ENCODE data around the gene CD151. TPM values are rescaled to one million over a fixed set of nuclear protein-coding genes. Genes with fewer than 3 reads are reported as not detected.
A peak's percentile ranks its signal among the peaks of the same experiment; 100 is the strongest.

The CD151 gene
- total and polyA plus RNA-seq, 2 donors, result 19.5 to 82.3 TPM

GRCh38 chr11:830295-831117, 2.2 kb upstream of the CD151 start:
- Histone ChIP-seq H3K27me3 (ENCODE audit: control insufficient read depth in 2 of 2, insufficient read depth in 1 of 2, low read length in 1 of 2) (peaks cover 85 to 97% of the 10 kb centered on the region in 2 donors), H3K4me1 (ENCODE audit: control insufficient read depth in 2 of 2, insufficient read depth in 2 of 2, low read length in 2 of 2) (peaks cover 16 to 75% of the 10 kb centered on the region in 2 donors), H3K27ac (ENCODE audit: low read depth in 1 of 2, low read length in 1 of 2) (no peak overlapping the region), H3K4me3 (ENCODE audit: low read length in 2 of 2) (peak overlapping the region in 1 of 2 donors; percentile 33), H3K9me3 (ENCODE audit: control insufficient read depth in 2 of 2, insufficient read depth in 1 of 2, low read length in 1 of 2) (peaks cover 6 to 35% of the 10 kb centered on the region in 2 donors), H3K36me3 (ENCODE audit: control insufficient read depth in 2 of 2, insufficient read depth in 2 of 2, low read length in 1 of 2) (peaks cover 0 to under 1% of the 10 kb centered on the region in 2 donors)
- peak in 4 of 9 donors; percentile 64 to 83 (median 72) for DNase-seq (ENCODE audit: low read depth in 6 of 9, low spot score in 9 of 9)
- WGBS, result 3% methylated on average over 78 of the region's 78 CpGs

- H3K9me3 ChIP-seq (ENCODE audit: control insufficient read depth in 2 of 2, insufficient read depth in 1 of 2, low read length in 1 of 2), result peaks cover 6 to 35% of the 10 kb centered on the region in 2 donors
These were observed 1.5 kb upstream of the CD151 start for GRCh38 chr11:831118-831864.

GRCh38 chr11:831961-832528, 707 bp upstream of the CD151 start:
- WGBS, result 84% methylated on average over 23 of the region's 23 CpGs
- DNase-seq (ENCODE audit: low read depth in 6 of 9, low spot score in 9 of 9), result no peak
- Histone ChIP-seq H3K27ac (ENCODE audit: low read depth in 1 of 2, low read length in 1 of 2) (no peak overlapping the region), H3K4me1 (ENCODE audit: control insufficient read depth in 2 of 2, insufficient read depth in 2 of 2, low read length in 2 of 2) (peaks cover 14 to 60% of the 10 kb centered on the region in 2 donors), H3K4me3 (ENCODE audit: low read length in 2 of 2) (no peak overlapping the region), H3K36me3 (ENCODE audit: control insufficient read depth in 2 of 2, insufficient read depth in 2 of 2, low read length in 1 of 2) (no peaks in the 10 kb centered on the region), H3K27me3 (ENCODE audit: control insufficient read depth in 2 of 2, insufficient read depth in 1 of 2, low read length in 1 of 2) (peaks cover 75 to 88% of the 10 kb centered on the region in 2 donors), H3K9me3 (ENCODE audit: control insufficient read depth in 2 of 2, insufficient read depth in 1 of 2, low read length in 1 of 2) (peaks cover 6 to 35% of the 10 kb centered on the region in 2 donors)

More at GRCh38 chr11:831118-831864, 1.5 kb upstream of the CD151 start:
- H3K27me3 ChIP-seq (ENCODE audit: control insufficient read depth in 2 of 2, insufficient read depth in 1 of 2, low read length in 1 of 2), result peaks cover 80 to 95% of the 10 kb centered on the region in 2 donors
- DNase-seq (ENCODE audit: low read depth in 6 of 9, low spot score in 9 of 9), result no peak
- no peak overlapping the region for H3K27ac ChIP-seq (ENCODE audit: low read depth in 1 of 2, low read length in 1 of 2)
- no peaks in the 10 kb centered on the region for H3K36me3 ChIP-seq (ENCODE audit: control insufficient read depth in 2 of 2, insufficient read depth in 2 of 2, low read length in 1 of 2)
- peaks cover 16 to 67% of the 10 kb centered on the region in 2 donors for H3K4me1 ChIP-seq (ENCODE audit: control insufficient read depth in 2 of 2, insufficient read depth in 2 of 2, low read length in 2 of 2)
- H3K4me3 ChIP-seq (ENCODE audit: low read length in 2 of 2), result peak overlapping the region in 1 of 2 donors; percentile 20
- 72% methylated on average over 31 of the region's 31 CpGs for WGBS

GRCh38 chr11:833114-833791, 501 bp downstream of the CD151 start:
- Histone ChIP-seq H3K4me1 (ENCODE audit: control insufficient read depth in 2 of 2, insufficient read depth in 2 of 2, low read length in 2 of 2) (peaks cover 12 to 50% of the 10 kb centered on the region in 2 donors), H3K27me3 (ENCODE audit: control insufficient read depth in 2 of 2, insufficient read depth in 1 of 2, low read length in 1 of 2) (peaks cover 63 to 76% of the 10 kb centered on the region in 2 donors), H3K36me3 (ENCODE audit: control insufficient read depth in 2 of 2, insufficient read depth in 2 of 2, low read length in 1 of 2) (peaks cover 2 to 10% of the 10 kb centered on the region in 2 donors), H3K4me3 (ENCODE audit: low read length in 2 of 2) (peak overlapping the region; percentile 16 to 52), H3K9me3 (ENCODE audit: control insufficient read depth in 2 of 2, insufficient read depth in 1 of 2, low read length in 1 of 2) (peaks cover 6 to 35% of the 10 kb centered on the region in 2 donors), H3K27ac (ENCODE audit: low read depth in 1 of 2, low read length in 1 of 2) (no peak overlapping the region)
- DNase-seq (ENCODE audit: low read depth in 6 of 9, low spot score in 9 of 9), result no peak
- WGBS, result 4% methylated on average over 52 of the region's 55 CpGs

- Histone ChIP-seq H3K27ac (ENCODE audit: low read depth in 1 of 2, low read length in 1 of 2) (no peak overlapping the region), H3K27me3 (ENCODE audit: control insufficient read depth in 2 of 2, insufficient read depth in 1 of 2, low read length in 1 of 2) (peaks cover 57 to 70% of the 10 kb centered on the region in 2 donors), H3K36me3 (ENCODE audit: control insufficient read depth in 2 of 2, insufficient read depth in 2 of 2, low read length in 1 of 2) (peaks cover 7 to 16% of the 10 kb centered on the region in 2 donors), H3K4me3 (ENCODE audit: low read length in 2 of 2) (peak overlapping the region in 1 of 2 donors; percentile 52), H3K9me3 (ENCODE audit: control insufficient read depth in 2 of 2, insufficient read depth in 1 of 2, low read length in 1 of 2) (peaks cover 6 to 33% of the 10 kb centered on the region in 2 donors), H3K4me1 (ENCODE audit: control insufficient read depth in 2 of 2, insufficient read depth in 2 of 2, low read length in 2 of 2) (peaks cover 12 to 44% of the 10 kb centered on the region in 2 donors)
- DNase-seq (ENCODE audit: low read depth in 6 of 9, low spot score in 9 of 9), result no peak
- 83% methylated on average over 9 of the region's 9 CpGs for WGBS
These were observed 1.1 kb downstream of the CD151 start for GRCh38 chr11:833849-834311.

GRCh38 chr11:834371-835316, 1.9 kb downstream of the CD151 start:
- WGBS, result 45% methylated on average over 31 of the region's 31 CpGs
- H3K27me3 ChIP-seq (ENCODE audit: control insufficient read depth in 2 of 2, insufficient read depth in 1 of 2, low read length in 1 of 2), result peaks cover 50 to 62% of the 10 kb centered on the region in 2 donors
- peaks cover 12 to 36% of the 10 kb centered on the region in 2 donors for H3K4me1 ChIP-seq (ENCODE audit: control insufficient read depth in 2 of 2, insufficient read depth in 2 of 2, low read length in 2 of 2)
- no peak overlapping the region for H3K4me3 ChIP-seq (ENCODE audit: low read length in 2 of 2)
- peaks cover 6 to 25% of the 10 kb centered on the region in 2 donors for H3K9me3 ChIP-seq (ENCODE audit: control insufficient read depth in 2 of 2, insufficient read depth in 1 of 2, low read length in 1 of 2)
- H3K27ac ChIP-seq (ENCODE audit: low read depth in 1 of 2, low read length in 1 of 2), result no peak overlapping the region
- peaks cover 15 to 24% of the 10 kb centered on the region in 2 donors for H3K36me3 ChIP-seq (ENCODE audit: control insufficient read depth in 2 of 2, insufficient read depth in 2 of 2, low read length in 1 of 2)
- no peak for DNase-seq (ENCODE audit: low read depth in 6 of 9, low spot score in 9 of 9)

- no peak overlapping the region for H3K4me3 ChIP-seq (ENCODE audit: low read length in 2 of 2)
- no peak for DNase-seq (ENCODE audit: low read depth in 6 of 9, low spot score in 9 of 9)
- no peak overlapping the region for H3K27ac ChIP-seq (ENCODE audit: low read depth in 1 of 2, low read length in 1 of 2)
- peaks cover 33 to 46% of the 10 kb centered on the region in 2 donors for H3K27me3 ChIP-seq (ENCODE audit: control insufficient read depth in 2 of 2, insufficient read depth in 1 of 2, low read length in 1 of 2)
- peaks cover 1 to 11% of the 10 kb centered on the region in 2 donors for H3K9me3 ChIP-seq (ENCODE audit: control insufficient read depth in 2 of 2, insufficient read depth in 1 of 2, low read length in 1 of 2)
- H3K4me1 ChIP-seq (ENCODE audit: control insufficient read depth in 2 of 2, insufficient read depth in 2 of 2, low read length in 2 of 2), result peaks cover 12 to 28% of the 10 kb centered on the region in 2 donors
- 97% methylated on average over 14 of the region's 14 CpGs for WGBS
- peaks cover 21 to 31% of the 10 kb centered on the region in 2 donors for H3K36me3 ChIP-seq (ENCODE audit: control insufficient read depth in 2 of 2, insufficient read depth in 2 of 2, low read length in 1 of 2)
These were observed 3.5 kb downstream of the CD151 start for GRCh38 chr11:836274-836673.

Measured in thymus (tissue), 11 donors.